Kasumi-1 (cell line): ENCODE results near the gene NRCAM.
"Not testable (repeated sequence)": the region's sequence is repeated elsewhere in the genome, so short reads cannot be mapped to it uniquely, and the experiment has no call there.

Experiments used
- DNase-seq, 2 experiments: peaks; one replicate each; lab custom pipeline; 2025; lab: John Stamatoyannopoulos, UW

Gene NRCAM

DNA sequence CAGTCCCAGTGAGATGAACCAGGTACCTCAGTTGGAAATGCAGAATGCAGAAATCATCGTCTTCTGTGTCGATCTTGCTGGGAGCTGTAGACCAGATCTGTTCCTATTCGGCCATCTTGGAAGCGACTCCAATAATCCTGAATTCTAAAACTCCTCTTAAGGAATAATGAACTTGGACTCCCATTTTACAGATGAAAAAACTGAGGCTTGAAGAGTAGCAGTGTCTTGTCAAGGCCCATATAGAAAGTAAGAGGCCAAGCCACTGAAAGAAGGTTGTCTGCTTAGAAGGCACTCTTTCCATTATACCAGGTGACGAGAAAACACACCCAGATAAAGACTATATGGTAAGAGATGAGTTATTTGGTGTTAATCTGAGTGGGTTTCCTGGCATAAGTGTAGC, 177.5 kb downstream of the NRCAM start:
- DNase-seq, result no peak

- DNase-seq, result no peak
Observed at GRCh38 chr7:108278281-108278680, 178.0 kb downstream of the NRCAM start.

DNA sequence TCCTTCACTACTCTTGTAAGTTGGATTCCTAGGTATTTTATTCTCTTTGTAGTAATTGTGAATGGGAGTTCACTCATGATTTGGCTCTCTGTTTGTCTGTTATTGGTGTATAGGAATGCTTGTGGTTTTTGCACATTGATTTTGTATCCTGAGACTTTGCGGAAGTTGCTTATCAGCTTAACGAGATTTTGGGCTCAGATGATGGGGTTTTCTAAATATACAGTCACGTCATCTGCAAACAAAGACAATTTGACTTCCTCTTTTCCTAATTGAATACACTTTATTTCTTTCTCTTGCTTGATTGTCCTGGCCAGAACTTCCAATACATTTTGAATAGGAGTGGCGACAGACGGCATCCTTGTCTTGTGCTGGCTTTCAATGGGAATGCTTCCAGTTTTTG, 181.8 kb downstream of the NRCAM start:
- DNase-seq, result not testable (repeated sequence)

- not testable (repeated sequence) for DNase-seq
Observed at GRCh38 chr7:108272891-108273290, 183.3 kb downstream of the NRCAM start.

- no peak for DNase-seq
Observed at GRCh38 chr7:108270385-108271015, 185.7 kb downstream of the NRCAM start.

DNA sequence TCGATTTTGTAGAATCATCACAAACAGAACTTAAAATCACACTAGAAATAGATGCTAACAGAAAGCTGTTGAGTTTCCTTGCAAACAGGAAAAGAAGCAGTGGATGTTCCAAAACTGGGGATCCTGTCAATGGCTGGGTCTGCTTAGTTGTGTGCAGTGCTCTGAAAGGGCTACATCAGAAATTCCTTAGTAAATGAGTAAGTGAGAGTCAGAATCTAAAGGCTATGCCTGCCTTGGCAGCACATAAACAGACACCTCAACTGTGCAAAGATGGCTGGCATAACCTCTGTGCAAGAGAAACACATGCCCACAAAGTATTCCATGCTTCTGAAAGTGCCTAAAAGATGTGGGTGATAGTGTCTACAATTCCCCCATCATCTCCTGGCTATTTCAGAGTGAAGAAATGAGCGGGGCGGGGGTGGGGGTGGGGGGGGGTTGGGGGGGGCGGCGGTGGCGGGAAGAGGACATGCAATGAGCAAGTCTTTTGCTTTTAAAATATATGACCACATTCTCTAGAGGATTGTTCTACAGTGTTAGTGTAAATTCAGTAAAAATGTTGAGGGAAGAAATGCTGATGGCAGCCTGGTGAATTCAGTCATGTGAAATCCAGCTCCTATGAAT, 187.9 kb downstream of the NRCAM start:
- no peak for DNase-seq

DNA sequence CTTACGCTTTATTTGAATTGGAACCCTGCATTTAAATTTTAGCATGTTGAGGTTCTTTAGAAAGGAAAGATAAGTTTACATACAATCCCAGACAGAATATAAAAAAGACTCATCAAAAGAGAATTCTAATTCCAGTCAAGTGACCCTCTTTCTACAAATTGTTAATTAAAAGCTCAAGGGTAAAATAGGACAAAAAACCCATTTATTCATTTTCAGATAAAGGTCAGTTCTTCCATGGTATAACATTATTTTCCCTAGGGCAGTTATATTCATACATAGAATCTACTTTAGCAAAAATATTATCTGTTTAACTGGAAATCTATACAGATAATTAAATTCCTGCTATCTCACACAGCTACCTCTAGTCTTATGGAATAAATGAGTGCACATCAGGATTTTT, 188.6 kb downstream of the NRCAM start:
- no peak for DNase-seq

- no peak for DNase-seq
Observed at GRCh38 chr7:108266491-108266890, 189.7 kb downstream of the NRCAM start.

- DNase-seq, result no peak
Observed at GRCh38 chr7:108266035-108266434, 190.2 kb downstream of the NRCAM start.

- DNase-seq, result no peak
Observed at GRCh38 chr7:108265007-108265406, 191.2 kb downstream of the NRCAM start.

DNA sequence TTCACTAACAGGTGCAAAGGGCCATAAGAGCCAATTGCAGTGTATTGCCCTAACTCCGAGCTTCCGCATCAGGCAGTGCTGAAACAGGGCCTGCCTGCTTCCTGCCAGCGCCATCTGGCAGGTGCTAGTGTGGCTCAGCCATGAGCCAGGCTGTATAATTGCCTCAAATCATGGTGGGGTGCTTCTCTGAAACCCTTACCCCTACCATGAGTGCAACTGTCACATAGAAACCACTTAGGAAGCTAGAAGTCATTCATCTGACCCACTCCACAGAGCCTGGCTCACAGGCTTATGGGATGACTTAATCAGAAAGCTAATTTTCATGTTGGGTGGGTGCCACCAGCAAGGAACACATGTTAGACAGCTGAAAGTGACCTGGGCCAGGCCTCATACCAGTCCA, 192.8 kb downstream of the NRCAM start:
- no peak for DNase-seq

GRCh38 chr7:108261560-108262255, 194.5 kb downstream of the NRCAM start:
- DNase-seq, result no peak

GRCh38 chr7:108259447-108259846, 196.8 kb downstream of the NRCAM start:
- not testable (repeated sequence) for DNase-seq

- no peak for DNase-seq
Observed at GRCh38 chr7:108257954-108258353, 198.3 kb downstream of the NRCAM start.

DNA sequence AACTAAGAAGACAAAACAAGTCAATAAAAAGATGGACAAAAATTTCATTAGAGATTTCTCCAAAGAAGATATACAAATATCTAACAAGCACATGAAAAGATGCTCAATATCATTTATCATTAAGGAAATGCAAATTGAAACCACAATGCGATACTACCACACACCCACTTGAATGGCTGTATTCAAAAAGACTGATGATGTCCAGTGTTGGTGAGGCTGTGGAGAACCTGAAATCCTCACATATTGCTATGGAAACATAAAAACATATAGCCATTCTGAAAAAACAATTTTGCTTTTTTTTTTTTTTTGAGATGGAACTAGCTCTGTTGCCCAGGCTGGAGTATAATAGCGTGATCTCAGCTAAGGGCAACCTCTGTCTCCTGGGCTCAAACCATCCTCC, 202.0 kb downstream of the NRCAM start:
- no peak for DNase-seq

GRCh38 chr7:108253275-108254044, 202.8 kb downstream of the NRCAM start:
- DNase-seq, result no peak

GRCh38 chr7:108252177-108252576, 204.1 kb downstream of the NRCAM start:
- DNase-seq, result no peak

- no peak for DNase-seq
Observed at GRCh38 chr7:108251700-108252099, 204.5 kb downstream of the NRCAM start.

- DNase-seq, result no peak
Observed at GRCh38 chr7:108249453-108249852, 206.8 kb downstream of the NRCAM start.

DNA sequence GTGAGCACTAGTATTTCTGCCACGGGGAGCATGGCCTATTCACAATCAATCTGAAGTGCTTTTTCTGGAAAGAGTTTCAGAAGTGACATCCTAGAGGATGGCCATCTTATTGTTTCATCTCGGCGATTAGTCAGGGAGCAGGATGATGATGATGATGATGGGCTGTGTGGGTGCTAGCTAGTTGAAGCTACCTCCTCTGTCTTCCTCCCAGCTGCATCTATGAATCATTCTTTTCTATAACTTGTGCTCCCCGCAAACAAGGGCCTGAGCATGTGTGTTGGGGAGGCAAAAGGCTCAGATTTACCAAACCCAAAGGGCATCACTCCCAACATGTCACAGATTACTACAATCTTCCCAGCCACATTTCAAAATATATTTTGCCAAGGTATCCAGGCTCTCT, 207.4 kb downstream of the NRCAM start:
- no peak for DNase-seq

DNA sequence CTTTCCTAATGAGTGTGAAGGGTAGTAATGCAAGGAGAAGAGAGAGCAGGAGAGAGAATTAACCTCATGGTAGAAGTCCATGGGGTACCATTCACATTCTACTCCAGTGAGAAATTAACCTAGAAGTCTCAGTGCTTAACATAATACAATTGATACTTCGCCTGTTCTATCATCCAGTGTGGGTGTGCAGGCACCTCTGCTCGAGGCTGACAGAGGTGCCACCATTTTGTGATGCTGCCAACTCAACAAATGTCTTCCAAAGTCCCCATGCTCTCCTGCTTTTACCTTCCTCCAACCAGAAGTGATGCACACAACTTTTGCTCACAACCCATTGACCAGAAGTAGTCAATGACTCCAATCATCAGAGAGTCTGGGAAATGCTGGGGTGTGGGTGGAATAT, 207.8 kb downstream of the NRCAM start:
- DNase-seq, result no peak

- no peak for DNase-seq
Observed at GRCh38 chr7:108247614-108248013, 208.6 kb downstream of the NRCAM start.
